Measurements from ENCODE around the gene RPH3AL.

Gene RPH3AL

GRCh38 chr17:298791-299450 lies 53.7 kb downstream of the RPH3AL start:
- DNase-seq, result peak; percentile 2

GRCh38 chr17:297758-298157 lies 54.8 kb downstream of the RPH3AL start:
- peak; percentile 5 for DNase-seq

- peak; percentile 6 for DNase-seq
Measured at GRCh38 chr17:296906-297690, 55.5 kb downstream of the RPH3AL start.

- no peak for DNase-seq
Measured at GRCh38 chr17:296379-296778, 56.2 kb downstream of the RPH3AL start.

- DNase-seq, result no peak
Measured at GRCh38 chr17:292531-293382, 59.9 kb downstream of the RPH3AL start.

- no peak for DNase-seq
Measured at GRCh38 chr17:292016-292415, 60.6 kb downstream of the RPH3AL start.

- no peak for DNase-seq
Measured at GRCh38 chr17:291587-291986, 61.0 kb downstream of the RPH3AL start.

GRCh38 chr17:290626-291025 lies 62.0 kb downstream of the RPH3AL start:
- peak; percentile 11 for DNase-seq

- DNase-seq, result peak; percentile 6
Measured at GRCh38 chr17:290121-290521, 62.5 kb downstream of the RPH3AL start.

- DNase-seq, result no peak
Measured at GRCh38 chr17:289409-289808, 63.2 kb downstream of the RPH3AL start.

GRCh38 chr17:288802-289356 lies 63.7 kb downstream of the RPH3AL start:
- no peak for DNase-seq

GRCh38 chr17:286571-286970 lies 66.0 kb downstream of the RPH3AL start:
- no peak for DNase-seq

- DNase-seq, result no peak
Measured at GRCh38 chr17:285751-286422, 66.7 kb downstream of the RPH3AL start.

- no peak for DNase-seq
Measured at GRCh38 chr17:284676-285355, 67.8 kb downstream of the RPH3AL start.

- no peak for DNase-seq
Measured at GRCh38 chr17:283911-284675, 68.5 kb downstream of the RPH3AL start.

- no peak for DNase-seq
Measured at GRCh38 chr17:282912-283882, 69.4 kb downstream of the RPH3AL start.

GRCh38 chr17:282000-282911 lies 70.4 kb downstream of the RPH3AL start:
- DNase-seq, result no peak

GRCh38 chr17:281365-281999 lies 71.1 kb downstream of the RPH3AL start:
- DNase-seq, result no peak
